ENCODE measurements around the gene INMT. TPM values are rescaled to one million over a fixed set of nuclear protein-coding genes. Genes with fewer than 3 reads are reported as not detected.
"Not testable (repeated sequence)": the region's sequence is repeated elsewhere in the genome, so short reads cannot be mapped to it uniquely, and the experiment has no call there.

The INMT gene
- total RNA-seq, 1 donor from 2014 or later = 3.4 TPM

- no peak overlapping the region for H3K4me3 Mint-ChIP-seq
- no peaks in the 10 kb centered on the region for H3K36me3 Mint-ChIP-seq
- no peaks in the 10 kb centered on the region for H3K4me1 Mint-ChIP-seq
- H3K27ac Mint-ChIP-seq = no peak overlapping the region
- H3K9me3 Mint-ChIP-seq = no peaks in the 10 kb centered on the region
- TF ChIP-seq CTCF (IDR thresholded peaks at IDR 0.05; ENCODE audit: unreplicated experiment) = no peak
- DNase-seq (ENCODE audit: low spot score in 2 of 2, unreplicated experiment in 2 of 2) = no peak
- no peaks in the 10 kb centered on the region for H3K27me3 Mint-ChIP-seq (ENCODE audit: low read depth)
These were observed 42.4 kb upstream of the INMT start for GRCh38 chr7:30709549-30709948.

GRCh38 chr7:30710669-30711068 is 41.3 kb upstream of the INMT start:
- no peak for TF ChIP-seq CTCF (IDR thresholded peaks at IDR 0.05; ENCODE audit: unreplicated experiment)
- H3K36me3 Mint-ChIP-seq = no peaks in the 10 kb centered on the region
- no peaks in the 10 kb centered on the region for H3K4me1 Mint-ChIP-seq
- H3K9me3 Mint-ChIP-seq = no peaks in the 10 kb centered on the region
- H3K27me3 Mint-ChIP-seq (ENCODE audit: low read depth) = no peaks in the 10 kb centered on the region
- no peak overlapping the region for H3K27ac Mint-ChIP-seq
- no peak overlapping the region for H3K4me3 Mint-ChIP-seq
- DNase-seq (ENCODE audit: low spot score in 2 of 2, unreplicated experiment in 2 of 2) = no peak

GRCh38 chr7:30713392-30713791 is 38.5 kb upstream of the INMT start:
- DNase-seq (ENCODE audit: low spot score in 2 of 2, unreplicated experiment in 2 of 2) = no peak
- no peak overlapping the region for H3K4me3 Mint-ChIP-seq
- H3K4me1 Mint-ChIP-seq = no peaks in the 10 kb centered on the region
- peaks cover 5% of the 10 kb centered on the region for H3K36me3 Mint-ChIP-seq
- no peaks in the 10 kb centered on the region for H3K27me3 Mint-ChIP-seq (ENCODE audit: low read depth)
- H3K9me3 Mint-ChIP-seq = peaks cover 14% of the 10 kb centered on the region
- no peak for TF ChIP-seq CTCF (IDR thresholded peaks at IDR 0.05; ENCODE audit: unreplicated experiment)
- no peak overlapping the region for H3K27ac Mint-ChIP-seq

GRCh38 chr7:30714129-30714528 is 37.8 kb upstream of the INMT start:
- Mint-ChIP-seq H3K4me1 (no peaks in the 10 kb centered on the region), H3K27ac (no peak overlapping the region), H3K36me3 (peaks cover 8% of the 10 kb centered on the region), H3K9me3 (peaks cover 19% of the 10 kb centered on the region), H3K27me3 (ENCODE audit: low read depth) (no peaks in the 10 kb centered on the region), H3K4me3 (no peak overlapping the region)
- no peak for TF ChIP-seq CTCF (IDR thresholded peaks at IDR 0.05; ENCODE audit: unreplicated experiment)
- no peak for DNase-seq (ENCODE audit: low spot score in 2 of 2, unreplicated experiment in 2 of 2)

GRCh38 chr7:30717181-30717580 is 34.8 kb upstream of the INMT start:
- Mint-ChIP-seq H3K27me3 (ENCODE audit: low read depth) (peaks cover 4% of the 10 kb centered on the region), H3K4me3 (no peak overlapping the region), H3K36me3 (peaks cover 10% of the 10 kb centered on the region), H3K4me1 (no peaks in the 10 kb centered on the region), H3K9me3 (peaks cover 32% of the 10 kb centered on the region), H3K27ac (no peak overlapping the region)
- no peak for DNase-seq (ENCODE audit: low spot score in 2 of 2, unreplicated experiment in 2 of 2)
- TF ChIP-seq CTCF (IDR thresholded peaks at IDR 0.05; ENCODE audit: unreplicated experiment) = no peak

- Mint-ChIP-seq H3K36me3 (peaks cover 10% of the 10 kb centered on the region), H3K9me3 (peaks cover 32% of the 10 kb centered on the region)
- DNase-seq (ENCODE audit: low spot score in 2 of 2, unreplicated experiment in 2 of 2); H3K27ac Mint-ChIP-seq; H3K27me3 Mint-ChIP-seq (ENCODE audit: low read depth); H3K4me3 Mint-ChIP-seq; H3K4me1 Mint-ChIP-seq: not testable (repeated sequence)
These were observed 32.5 kb upstream of the INMT start for GRCh38 chr7:30719434-30719833.
